Activated CD8-positive, alpha-beta T cell treated with anti-CD3 and anti-CD28 coated beads for 36 hours (primary cell): ENCODE measurements around the gene ST3GAL2. TPM values are rescaled to one million over a fixed set of nuclear protein-coding genes. Genes with fewer than 3 reads are reported as not detected.
A peak's percentile ranks its signal among the peaks of the same experiment; 100 is the strongest.

Experiments used
- ATAC-seq: fragments of 200-7000 bp; cut with Tn5 transposase; one replicate; pipeline ENCODE4 v1.10.0; 2021; ENCODE audit warnings: mild to moderate bottlenecking, moderate library complexity
- CTCF ChIA-PET: fragments of 350-600 bp; sonication (Branson Sonifier 250); formaldehyde crosslinking; loops from one replicate; lab custom pipeline; 2021; ENCODE audit warnings: antibody characterized with exemption; lab: Charles Lee
- POLR2A ChIA-PET: fragments of 350-600 bp; sonication (Branson Sonifier 250); formaldehyde crosslinking; loops from one replicate; lab custom pipeline; 2021; ENCODE audit warnings: antibody characterized with exemption; lab: Charles Lee
- DNase-seq: peaks from one replicate; pipeline ENCODE4 v3.0.0-alpha.2; 2020
- H3K27ac Mint-ChIP-seq: one replicate; pipeline ENCODE4 v1.8.0; 2021; ENCODE audit warnings: mild to moderate bottlenecking, mixed read lengths
- H3K27me3 Mint-ChIP-seq: one replicate; pipeline ENCODE4 v1.8.0; 2021; ENCODE audit warnings: mixed read lengths
- H3K36me3 Mint-ChIP-seq: one replicate; pipeline ENCODE4 v1.8.0; 2021; ENCODE audit warnings: low read depth, mixed read lengths
- H3K4me1 Mint-ChIP-seq: one replicate; pipeline ENCODE4 v1.8.0; 2021; ENCODE audit warnings: low read depth, mixed read lengths
- H3K4me3 Mint-ChIP-seq: one replicate; pipeline ENCODE4 v1.8.0; 2021; ENCODE audit warnings: mild to moderate bottlenecking, moderate library complexity, mixed read lengths
- H3K9me3 Mint-ChIP-seq: one replicate; pipeline ENCODE4 v1.8.0; 2021; ENCODE audit warnings: mixed read lengths
- CTCF ChIP-seq: fragments of 200-600 bp; IDR thresholded peaks from one replicate; pipeline ENCODE4 v1.8.0; 2022; ENCODE audit warnings: antibody characterized with exemption, mild to moderate bottlenecking
- intact Hi-C: fragments of 100-400 bp; cut with micrococcal nuclease; formaldehyde crosslinking; loops from one replicate; pipeline ENCODE4 v1.10.0; 2022
- total RNA-seq, 2 experiments: library from RNA; stranded (reverse); gene quantifications; one replicate each; pipeline ENCODE4 v1.2.3, GENCODE V29; 2021

Gene ST3GAL2
- total RNA-seq, 2 experiments from 2014 or later, result 13.2 to 19.0 TPM

GRCh38 chr16:70460737-70461261, 21.9 kb upstream of the ST3GAL2 start:
- no peak overlapping the region for H3K27ac Mint-ChIP-seq
- DNase-seq, result no peak
- ATAC-seq, result no peak
- H3K4me1 Mint-ChIP-seq, result peaks cover 5% of the 10 kb centered on the region
- peaks cover 5% of the 10 kb centered on the region for H3K36me3 Mint-ChIP-seq
- CTCF ChIA-PET, result no interaction called here
- H3K4me3 Mint-ChIP-seq, result no peak overlapping the region
- H3K9me3 Mint-ChIP-seq, result no peaks in the 10 kb centered on the region
- H3K27me3 Mint-ChIP-seq, result no peaks in the 10 kb centered on the region
- TF ChIP-seq CTCF, result no peak
- intact Hi-C loops, result no loop called here
- POLR2A ChIA-PET, result interaction anchor here (0.6 to 1.2 kb wide), 3 partner anchors 9 to 114 kb away, joined by 3 to 4 read pairs (median 3); partner anchors contain the start of gene DDX19A

- peaks cover 20% of the 10 kb centered on the region for H3K4me1 Mint-ChIP-seq
- POLR2A ChIA-PET, result no interaction called here
- peaks cover 1% of the 10 kb centered on the region for H3K36me3 Mint-ChIP-seq
- DNase-seq, result no peak
- ATAC-seq, result no peak
- no peak overlapping the region for H3K27ac Mint-ChIP-seq
- TF ChIP-seq CTCF, result no peak
- CTCF ChIA-PET, result no interaction called here
- no peaks in the 10 kb centered on the region for H3K9me3 Mint-ChIP-seq
- no peaks in the 10 kb centered on the region for H3K27me3 Mint-ChIP-seq
- H3K4me3 Mint-ChIP-seq, result no peak overlapping the region
- intact Hi-C loops, result no loop called here
Observed at GRCh38 chr16:70457446-70458166, 18.7 kb upstream of the ST3GAL2 start.

- Mint-ChIP-seq H3K4me1 (peaks cover 20% of the 10 kb centered on the region), H3K36me3 (peaks cover 1% of the 10 kb centered on the region), H3K27ac (no peak overlapping the region), H3K4me3 (peak overlapping the region; percentile 86), H3K9me3 (no peaks in the 10 kb centered on the region), H3K27me3 (no peaks in the 10 kb centered on the region)
- POLR2A ChIA-PET, result interaction anchor here (0.7 to 1.3 kb wide), 4 partner anchors 27 to 76 kb away, joined by 3 to 6 read pairs (median 4); no protein-coding TSS in a partner anchor
- ATAC-seq, result no peak
- CTCF ChIA-PET, result interaction anchor here (0.7 to 1.0 kb wide), 2 partner anchors 30 to 74 kb away, joined by 3 to 4 read pairs; no protein-coding TSS in a partner anchor
- no peak for TF ChIP-seq CTCF
- intact Hi-C loops, result no loop called here
- DNase-seq, result no peak
Observed at GRCh38 chr16:70455910-70456309, 17.0 kb upstream of the ST3GAL2 start.

- ChIA-PET CTCF (interaction anchor here (0.8 to 2.6 kb wide), 7 partner anchors 13 to 124 kb away, joined by 3 to 15 read pairs (median 3); no protein-coding TSS in a partner anchor), POLR2A (interaction anchor here (0.6 to 2.2 kb wide), 14 partner anchors 11 to 74 kb away, joined by 3 to 10 read pairs (median 4); partner anchors contain the start of gene ST3GAL2)
- Mint-ChIP-seq H3K4me1 (peaks cover 17% of the 10 kb centered on the region), H3K27me3 (no peaks in the 10 kb centered on the region), H3K27ac (peak within 1 kb of the TSS; percentile 91), H3K4me3 (peak within 1 kb of the TSS; percentile 86), H3K9me3 (no peaks in the 10 kb centered on the region), H3K36me3 (no peaks in the 10 kb centered on the region)
- peak; percentile 93 for ATAC-seq
- intact Hi-C loops, result no loop called here
- DNase-seq, result peak; percentile 71
- TF ChIP-seq CTCF, result no peak
Observed at GRCh38 chr16:70454222-70455034, 15.5 kb upstream of the ST3GAL2 start, which contains the start of gene FCSK. Gene FCSK, plus strand, starts transcription at chr16:70454595. Its CDS starts 8,596 bp downstream, at chr16:70463191.
